GM18519 (cell line): ENCODE data around the gene SPATA1.

Experiments
- ATAC-seq: cut with Tn5 transposase; IDR thresholded peaks from one replicate; pipeline ENCODE4 v1.9.1; 2021; ENCODE audit warnings: mild to moderate bottlenecking, moderate library complexity; ENCODE audit not compliant: unreplicated experiment, low FRiP score

SPATA1 gene

DNA sequence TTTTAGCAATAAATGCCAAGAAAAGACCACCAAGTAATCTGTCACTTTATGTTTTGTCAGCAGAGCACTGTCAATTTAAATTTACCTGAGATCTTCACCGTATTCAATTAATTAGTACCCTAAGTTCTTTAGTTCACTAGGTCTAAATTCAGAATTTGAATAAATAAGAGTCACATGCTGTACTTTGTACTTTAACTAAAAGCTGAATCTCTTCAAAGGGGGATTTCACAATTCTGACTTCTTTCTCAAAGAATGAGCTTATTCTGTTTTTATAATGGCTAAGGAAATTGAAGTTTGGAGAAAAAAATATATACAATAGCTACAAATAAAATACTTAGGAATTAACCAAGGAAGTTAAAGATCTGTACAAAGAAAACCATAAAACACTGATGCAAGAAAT is 2.3 kb downstream of the SPATA1 start:
- ATAC-seq, result no peak

DNA sequence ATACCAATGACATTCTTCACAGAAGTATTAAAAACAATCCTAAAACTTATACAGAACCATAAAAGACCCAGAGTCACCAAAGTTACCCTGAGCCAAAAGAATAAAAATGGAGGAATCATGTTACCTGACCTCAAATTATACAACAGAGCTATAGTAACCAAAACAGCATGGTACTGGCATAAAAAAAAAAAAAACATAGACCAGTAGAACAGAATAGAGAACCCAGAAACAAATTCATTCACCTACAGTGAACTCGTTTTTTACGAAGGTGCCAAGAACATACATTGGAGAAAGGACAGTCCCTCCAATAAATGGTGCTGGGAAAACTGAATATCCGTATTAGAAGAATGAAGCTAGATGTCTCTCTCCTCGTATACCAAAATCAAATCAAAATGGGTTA is 2.8 kb downstream of the SPATA1 start:
- ATAC-seq, result no peak

- no peak for ATAC-seq
Observed at GRCh38 chr1:84510165-84510564, 4.0 kb downstream of the SPATA1 start.

- no peak for ATAC-seq
Observed at GRCh38 chr1:84510668-84511067, 4.5 kb downstream of the SPATA1 start.

GRCh38 chr1:84524590-84524989 is 18.4 kb downstream of the SPATA1 start:
- no peak for ATAC-seq

GRCh38 chr1:84525779-84526178 is 19.6 kb downstream of the SPATA1 start:
- no peak for ATAC-seq

- ATAC-seq, result no peak
Observed at GRCh38 chr1:84538599-84538998, 32.4 kb downstream of the SPATA1 start.

- no peak for ATAC-seq
Observed at GRCh38 chr1:84539972-84540371, 33.8 kb downstream of the SPATA1 start.

GRCh38 chr1:84540759-84541158 is 34.6 kb downstream of the SPATA1 start:
- no peak for ATAC-seq

GRCh38 chr1:84541679-84542078 is 35.5 kb downstream of the SPATA1 start:
- no peak for ATAC-seq

GRCh38 chr1:84550826-84551225 is 44.6 kb downstream of the SPATA1 start:
- ATAC-seq, result no peak

DNA sequence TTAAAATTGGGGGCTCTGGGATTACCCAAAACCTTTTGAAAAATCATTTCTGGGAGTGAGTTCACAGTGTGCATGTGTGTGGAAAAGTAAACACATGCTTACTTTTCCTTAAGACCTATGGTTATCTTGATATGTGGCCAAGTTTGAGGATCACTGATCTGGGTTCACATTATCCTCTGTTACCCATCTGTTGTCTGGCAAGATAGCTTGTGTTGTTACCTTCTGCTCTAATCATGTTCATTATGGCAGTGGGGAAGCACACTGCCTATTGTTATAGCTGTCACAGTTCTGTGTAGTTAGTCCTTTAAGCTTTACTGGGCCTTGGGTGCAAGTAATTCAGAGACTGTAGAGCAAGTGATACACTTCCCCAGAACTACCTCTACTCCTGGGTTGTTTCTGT is 63.0 kb downstream of the SPATA1 start:
- no peak for ATAC-seq

GRCh38 chr1:84570436-84571149 is 64.4 kb downstream of the SPATA1 start:
- ATAC-seq, result no peak

GRCh38 chr1:84571150-84571535 is 65.0 kb downstream of the SPATA1 start:
- ATAC-seq, result no peak

GRCh38 chr1:84573481-84573966 is 67.3 kb downstream of the SPATA1 start:
- ATAC-seq, result no peak

GRCh38 chr1:84573967-84574842 is 68.0 kb downstream of the SPATA1 start, which contains the start of gene CTBS:
CTBS (minus strand) TSS chr1:84574440; CDS start chr1:84574415, 25 bp downstream.
- ATAC-seq, result peak; percentile 64

DNA sequence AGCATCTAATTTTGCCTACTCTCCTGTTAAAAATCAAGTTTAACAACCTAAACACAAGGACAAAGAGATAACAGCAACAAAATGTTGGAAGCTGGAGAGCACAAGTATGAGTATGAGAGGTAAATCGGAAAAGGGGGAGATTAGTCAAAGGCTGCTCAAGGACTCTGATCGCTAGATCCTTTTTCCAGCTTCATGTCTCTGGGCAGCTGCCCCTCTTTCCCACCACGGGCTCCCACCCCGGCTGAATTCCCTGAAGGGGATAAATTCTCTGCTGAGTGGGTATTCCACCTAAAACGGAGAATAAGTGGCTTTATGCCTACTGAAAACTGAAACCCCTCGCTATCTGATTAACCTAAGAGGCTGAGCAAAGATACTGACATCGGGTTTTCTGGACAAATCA is 68.8 kb downstream of the SPATA1 start:
- ATAC-seq, result no peak

GRCh38 chr1:84581648-84582047 is 75.5 kb downstream of the SPATA1 start:
- ATAC-seq, result no peak

DNA sequence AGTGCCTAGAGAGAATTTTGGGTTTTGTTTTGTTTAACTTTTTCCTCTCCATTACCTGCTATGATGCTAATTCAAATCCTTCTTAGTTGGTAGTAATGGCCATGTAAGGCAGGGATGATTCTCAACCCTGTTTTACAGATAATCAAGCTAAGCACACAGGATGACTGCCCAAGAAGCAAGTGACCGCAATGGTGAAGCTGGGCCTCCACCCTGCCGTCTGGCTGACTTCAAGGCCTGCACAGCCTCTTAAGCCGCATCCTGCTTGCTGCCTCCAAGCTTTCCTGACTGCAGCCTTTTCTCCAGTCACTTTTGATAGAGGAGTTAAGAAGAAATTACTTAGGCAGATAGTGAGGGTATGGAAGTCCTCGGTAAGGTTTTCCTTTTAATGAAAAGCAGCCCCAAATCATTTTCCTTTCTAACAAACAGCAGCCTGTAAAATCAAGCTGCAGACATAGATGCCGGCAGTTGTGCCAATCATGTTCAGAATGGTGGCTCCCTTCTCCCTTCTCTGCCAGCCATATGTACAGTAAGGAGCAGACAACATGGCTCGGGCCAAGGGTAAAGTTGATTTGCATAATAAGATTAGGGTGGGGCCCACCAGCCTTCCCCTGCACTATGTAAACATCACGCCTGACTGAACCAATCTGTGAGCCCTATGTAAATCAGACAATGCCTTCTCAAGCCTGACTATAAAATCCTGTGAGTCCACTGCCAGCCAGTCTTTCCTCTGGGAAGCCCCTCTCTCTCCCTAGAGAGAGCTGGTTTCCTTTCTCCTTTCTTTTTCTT is 76.8 kb downstream of the SPATA1 start:
- no peak for ATAC-seq

GRCh38 chr1:84583648-84584047 is 77.5 kb downstream of the SPATA1 start:
- ATAC-seq, result no peak

DNA sequence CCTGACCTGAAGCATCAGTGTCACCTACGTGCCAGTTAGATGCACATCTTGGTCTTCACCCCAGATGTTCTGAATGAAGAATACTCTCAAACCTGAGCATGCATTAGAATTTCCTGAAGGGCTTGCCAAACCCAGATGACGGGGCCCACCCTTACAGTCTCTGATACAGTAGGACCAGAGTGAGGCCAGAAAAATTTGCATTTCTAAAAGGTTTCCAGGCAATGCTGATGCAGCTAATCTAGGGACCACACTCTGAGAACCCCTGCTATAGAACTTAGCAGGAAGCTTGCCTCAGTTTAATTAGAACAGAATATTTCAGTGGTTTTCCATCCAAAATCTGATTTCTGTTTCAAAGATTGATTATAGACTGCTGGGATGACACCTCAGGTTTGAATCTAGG is 77.9 kb downstream of the SPATA1 start:
- ATAC-seq, result no peak
